T-helper 17 cell (primary cell): ENCODE measurements around the gene PLEKHH2. TPM values are rescaled to one million over a fixed set of nuclear protein-coding genes. Genes with fewer than 3 reads are reported as not detected.
A peak's percentile ranks its signal among the peaks of the same experiment; 100 is the strongest.
"Not testable (repeated sequence)": the region's sequence is repeated elsewhere in the genome, so short reads cannot be mapped to it uniquely, and the experiment has no call there.

ENCODE experiments used
- ATAC-seq: fragments of 150-1000 bp; cut with Tn5 transposase; 2 replicates; pipeline ENCODE4 v1.10.0; 2021; ENCODE audit warnings: mild to moderate bottlenecking, moderate library complexity
- DNase-seq, 3 donors: peaks; one replicate each; pipeline versions ENCODE4 v3.0.0 to v3.0.0-alpha.2; 2020 to 2021
- H3K9me3 ChIP-seq: one replicate; pipeline ENCODE4 v1.7.0; 2013; ENCODE audit warnings: low read length, mild to moderate bottlenecking; ENCODE audit not compliant: control insufficient read depth, poor library complexity, severe bottlenecking
- H3K27ac Mint-ChIP-seq: one replicate; pipeline ENCODE4 v1.8.0; 2022; ENCODE audit warnings: mild to moderate bottlenecking, moderate library complexity, mixed read lengths
- H3K27me3 Mint-ChIP-seq: one replicate; pipeline ENCODE4 v1.8.0; 2022; ENCODE audit warnings: mixed read lengths
- H3K36me3 Mint-ChIP-seq: one replicate; pipeline ENCODE4 v1.8.0; 2022; ENCODE audit warnings: low read depth, mixed read lengths
- H3K4me1 Mint-ChIP-seq: one replicate; pipeline ENCODE4 v1.8.0; 2022; ENCODE audit warnings: mild to moderate bottlenecking, mixed read lengths
- H3K4me3 Mint-ChIP-seq: one replicate; pipeline ENCODE4 v1.8.0; 2022; ENCODE audit warnings: mild to moderate bottlenecking, moderate library complexity, mixed read lengths
- total RNA-seq, 4 donors: library from RNA in 2 of 4; stranded (reverse) in 2 of 4; gene quantifications; one replicate each; pipeline ENCODE4 v1.2.3 and lab custom pipeline; 2022 to 2026

PLEKHH2 gene
- total RNA-seq, 2 donors from 2014 or later = 0.75 TPM; not detected in 1

GRCh38 chr2:43612944-43613343 is 24.1 kb upstream of the PLEKHH2 start:
- no peaks in the 10 kb centered on the region for H3K9me3 ChIP-seq
- ATAC-seq (no peak), DNase-seq (no peak)
- Mint-ChIP-seq H3K27ac (no peak overlapping the region), H3K36me3 (no peaks in the 10 kb centered on the region), H3K4me3 (no peak overlapping the region), H3K27me3 (peaks cover 20% of the 10 kb centered on the region), H3K4me1 (peaks cover 10% of the 10 kb centered on the region)

GRCh38 chr2:43616967-43617680 is 19.9 kb upstream of the PLEKHH2 start:
- no peaks in the 10 kb centered on the region for H3K9me3 ChIP-seq
- DNase-seq (no peak), ATAC-seq (no peak)
- H3K27me3 Mint-ChIP-seq = peaks cover 21% of the 10 kb centered on the region
- peaks cover 4% of the 10 kb centered on the region for H3K4me1 Mint-ChIP-seq
- H3K36me3 Mint-ChIP-seq = peaks cover 2% of the 10 kb centered on the region
- H3K4me3 Mint-ChIP-seq = no peak overlapping the region
- no peak overlapping the region for H3K27ac Mint-ChIP-seq

DNA sequence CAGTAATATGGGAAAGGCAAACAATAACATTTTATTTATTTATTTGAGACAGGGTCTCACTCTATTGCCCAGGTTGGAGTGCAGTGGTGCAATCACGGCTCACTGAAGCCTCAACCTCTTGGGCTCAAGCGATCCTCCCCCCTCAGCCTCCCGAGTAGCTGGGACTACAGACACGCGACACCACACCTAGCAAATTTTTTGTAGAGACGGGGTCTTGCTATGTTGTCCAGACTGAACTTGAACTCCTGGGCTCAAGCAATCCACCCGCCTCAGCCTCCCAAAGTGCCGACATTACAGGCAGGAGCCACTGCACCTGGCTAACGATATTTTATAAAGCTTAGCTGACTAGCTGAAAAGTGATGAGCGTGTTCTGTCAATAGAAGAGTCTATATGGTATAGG is 17.5 kb upstream of the PLEKHH2 start:
- Mint-ChIP-seq H3K36me3 (peaks cover 2% of the 10 kb centered on the region), H3K27ac (no peak overlapping the region), H3K4me3 (no peak overlapping the region), H3K27me3 (peaks cover 27% of the 10 kb centered on the region), H3K4me1 (no peaks in the 10 kb centered on the region)
- no peak for ATAC-seq
- no peaks in the 10 kb centered on the region for H3K9me3 ChIP-seq
- no peak for DNase-seq

DNA sequence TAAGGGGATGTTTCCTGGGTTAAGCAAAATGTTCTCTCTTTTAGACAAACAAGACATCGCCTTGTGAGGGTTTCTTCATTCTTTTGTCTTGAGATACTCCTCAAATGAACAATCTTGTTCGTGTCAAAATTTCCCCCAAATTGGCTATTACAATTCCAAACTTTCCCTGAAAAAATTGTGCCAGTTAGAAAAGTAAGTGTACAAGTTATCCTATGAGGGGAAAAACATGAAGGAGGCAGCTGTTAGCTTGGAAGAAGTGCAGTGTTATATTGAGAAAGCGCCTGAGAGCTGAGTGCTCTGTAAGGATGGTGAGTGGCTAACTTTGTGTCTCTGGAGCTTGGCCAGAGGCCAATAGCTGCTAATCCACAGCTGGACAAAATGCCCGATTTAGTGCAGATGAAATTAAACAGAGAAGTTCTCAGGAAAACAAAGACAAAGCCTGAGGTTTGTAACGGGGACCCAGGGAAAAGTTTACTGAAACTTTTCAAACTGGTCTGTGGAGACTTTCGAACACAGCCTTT is 14.1 kb upstream of the PLEKHH2 start:
- Mint-ChIP-seq H3K36me3 (peaks cover 2% of the 10 kb centered on the region), H3K4me1 (no peaks in the 10 kb centered on the region), H3K27ac (no peak overlapping the region), H3K4me3 (no peak overlapping the region), H3K27me3 (peaks cover 26% of the 10 kb centered on the region)
- ATAC-seq (no peak), DNase-seq (no peak)
- H3K9me3 ChIP-seq = peaks cover 3% of the 10 kb centered on the region

DNA sequence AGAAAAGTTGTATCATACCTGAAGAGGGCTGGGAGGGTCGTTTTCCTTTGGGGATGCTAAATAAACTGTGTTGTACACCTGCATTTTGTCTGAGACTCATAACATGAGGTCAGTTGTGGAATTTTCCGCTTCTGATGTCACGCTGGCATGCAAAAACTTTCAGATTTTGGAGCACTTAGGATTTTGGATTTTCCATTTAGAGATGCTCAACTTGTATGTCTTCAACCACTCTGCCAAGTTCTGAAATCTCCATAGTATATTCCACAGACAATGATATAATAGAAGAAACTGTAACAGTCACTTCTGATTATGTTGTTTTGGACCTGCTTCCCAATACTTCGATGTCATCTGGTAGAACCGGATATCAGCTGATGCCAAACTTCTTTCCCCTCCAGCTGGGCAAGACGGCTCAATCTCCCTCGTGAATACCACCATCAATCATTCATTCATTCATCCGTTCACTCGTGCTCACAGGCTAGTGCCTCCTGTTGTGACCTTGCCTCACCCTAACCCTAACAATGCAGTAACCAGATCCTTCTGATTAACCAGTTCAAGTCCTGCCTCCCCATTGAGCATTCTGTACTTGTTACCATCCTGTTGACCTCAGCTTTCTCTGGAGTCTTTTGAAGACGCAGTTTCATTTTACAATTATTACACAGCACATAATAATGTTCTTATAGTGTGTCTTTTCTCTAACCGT is 5.3 kb upstream of the PLEKHH2 start:
- ATAC-seq = no peak
- Mint-ChIP-seq H3K4me3 (no peak overlapping the region), H3K36me3 (peaks cover 8% of the 10 kb centered on the region), H3K4me1 (peaks cover 14% of the 10 kb centered on the region), H3K27ac (no peak overlapping the region), H3K27me3 (peaks cover 48% of the 10 kb centered on the region)
- peaks cover 3% of the 10 kb centered on the region for H3K9me3 ChIP-seq
- DNase-seq = no peak

GRCh38 chr2:43634604-43635306 is 2.3 kb upstream of the PLEKHH2 start:
- no peak for ATAC-seq
- no peak for DNase-seq
- peaks cover 9% of the 10 kb centered on the region for H3K36me3 Mint-ChIP-seq

DNA sequence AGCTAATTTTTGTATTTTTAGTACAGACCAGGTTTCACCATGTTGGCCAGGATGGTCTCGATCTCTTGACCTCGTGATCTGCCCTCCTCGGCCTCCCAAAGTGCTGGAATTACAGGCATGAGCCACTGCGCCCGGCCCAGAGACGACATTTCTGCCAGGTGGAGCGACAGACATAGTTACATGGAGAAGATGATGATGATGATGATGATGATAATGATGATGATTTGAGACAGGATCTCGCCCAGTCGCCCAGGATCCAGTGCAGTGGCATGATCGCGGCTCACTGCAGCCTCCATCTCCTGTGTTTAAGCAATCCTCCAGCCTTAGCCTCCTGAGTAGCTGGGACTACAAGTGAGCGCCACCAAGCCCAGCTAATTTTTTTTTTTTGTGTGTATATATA is 907 bp upstream of the PLEKHH2 start:
- not testable (repeated sequence) for H3K36me3 Mint-ChIP-seq, H3K9me3 ChIP-seq, DNase-seq, ATAC-seq
- Mint-ChIP-seq H3K27ac (peak overlapping the region; percentile 84), H3K4me3 (peak overlapping the region; percentile 97), H3K27me3 (peaks cover 46% of the 10 kb centered on the region), H3K4me1 (peaks cover 20% of the 10 kb centered on the region)

More at GRCh38 chr2:43634604-43635306, 2.3 kb upstream of the PLEKHH2 start:
- no peak overlapping the region for H3K4me3 Mint-ChIP-seq
- H3K27ac Mint-ChIP-seq = no peak overlapping the region
- H3K27me3 Mint-ChIP-seq = peaks cover 50% of the 10 kb centered on the region
- H3K9me3 ChIP-seq = no peaks in the 10 kb centered on the region
- H3K4me1 Mint-ChIP-seq = peaks cover 20% of the 10 kb centered on the region

DNA sequence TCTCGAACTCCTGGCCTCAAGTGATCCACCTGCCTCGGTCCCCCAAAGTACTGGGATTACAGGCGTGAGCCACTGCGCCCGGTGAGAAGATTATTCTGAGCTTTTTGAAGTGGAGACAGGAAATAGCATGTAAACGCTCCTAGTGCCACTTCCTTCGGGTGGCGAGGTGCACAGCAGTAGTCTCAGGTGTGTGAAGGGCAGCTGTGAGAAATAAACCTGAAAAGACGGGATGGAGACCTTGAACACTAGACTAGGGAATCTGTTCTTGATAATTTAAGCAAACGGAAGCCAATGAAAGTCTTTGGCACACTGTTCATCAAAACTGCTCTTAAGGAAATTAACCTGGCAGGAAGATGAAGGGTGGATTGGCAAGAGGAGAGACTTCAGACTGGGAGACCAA is 439 bp upstream of the PLEKHH2 start:
- Mint-ChIP-seq H3K27ac (peak overlapping the region; percentile 84), H3K4me3 (peak overlapping the region; percentile 97), H3K4me1 (peaks cover 20% of the 10 kb centered on the region), H3K36me3 (peaks cover 9% of the 10 kb centered on the region), H3K27me3 (peaks cover 41% of the 10 kb centered on the region)
- ATAC-seq = peak; percentile 59
- H3K9me3 ChIP-seq = no peaks in the 10 kb centered on the region
- DNase-seq = peak in 1 of 3 donors; percentile 9

- Mint-ChIP-seq H3K4me1 (peaks cover 5% of the 10 kb centered on the region), H3K27ac (no peak overlapping the region), H3K4me3 (no peak overlapping the region), H3K36me3 (no peaks in the 10 kb centered on the region), H3K27me3 (peaks cover under 1% of the 10 kb centered on the region)
- DNase-seq = no peak
- no peaks in the 10 kb centered on the region for H3K9me3 ChIP-seq
- no peak for ATAC-seq
These were observed 5.3 kb downstream of the PLEKHH2 start for GRCh38 chr2:43642363-43642762.

- Mint-ChIP-seq H3K27ac (no peak overlapping the region), H3K4me1 (no peaks in the 10 kb centered on the region), H3K27me3 (peaks cover 11% of the 10 kb centered on the region), H3K36me3 (no peaks in the 10 kb centered on the region), H3K4me3 (no peak overlapping the region)
- no peak for ATAC-seq
- H3K9me3 ChIP-seq = no peaks in the 10 kb centered on the region
- DNase-seq = no peak
These were observed 6.6 kb downstream of the PLEKHH2 start for GRCh38 chr2:43643680-43644079.

DNA sequence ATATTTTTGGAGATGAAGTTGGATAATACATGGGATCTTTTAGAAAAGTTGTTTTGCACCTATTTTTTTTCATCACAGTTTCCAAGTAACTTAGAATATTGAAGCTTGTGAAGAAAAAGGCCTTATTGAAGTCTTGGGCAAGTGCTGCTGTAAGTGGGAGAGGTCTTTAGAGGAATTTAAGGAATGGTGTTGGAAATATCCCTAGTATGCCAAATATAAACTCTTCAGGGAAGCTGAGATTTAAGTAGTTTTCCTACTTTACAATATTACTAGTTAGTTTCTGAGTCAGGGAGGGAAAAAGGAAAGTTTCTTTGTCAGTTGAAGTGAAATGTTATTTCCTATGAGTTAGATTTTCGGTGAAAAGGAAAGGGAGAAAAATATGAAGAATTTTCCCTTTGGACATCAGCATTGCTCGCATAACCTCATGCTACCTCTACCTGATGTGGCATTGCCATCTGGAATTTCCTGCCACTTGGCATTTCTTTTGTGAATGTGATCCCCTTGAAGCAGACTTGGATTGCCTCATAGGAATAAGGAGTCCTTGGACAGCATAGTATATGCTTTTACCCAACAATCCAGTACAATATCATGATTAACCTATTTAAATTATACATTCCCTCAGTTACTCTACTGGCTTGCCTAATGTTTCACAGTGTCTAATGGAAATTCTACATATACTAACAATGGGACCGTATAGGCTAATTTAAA is 12.1 kb downstream of the PLEKHH2 start:
- no peak for ATAC-seq
- no peak for DNase-seq
- Mint-ChIP-seq H3K4me1 (no peaks in the 10 kb centered on the region), H3K27me3 (peaks cover 40% of the 10 kb centered on the region), H3K27ac (no peak overlapping the region), H3K4me3 (no peak overlapping the region), H3K36me3 (peaks cover 4% of the 10 kb centered on the region)
- H3K9me3 ChIP-seq = no peaks in the 10 kb centered on the region

DNA sequence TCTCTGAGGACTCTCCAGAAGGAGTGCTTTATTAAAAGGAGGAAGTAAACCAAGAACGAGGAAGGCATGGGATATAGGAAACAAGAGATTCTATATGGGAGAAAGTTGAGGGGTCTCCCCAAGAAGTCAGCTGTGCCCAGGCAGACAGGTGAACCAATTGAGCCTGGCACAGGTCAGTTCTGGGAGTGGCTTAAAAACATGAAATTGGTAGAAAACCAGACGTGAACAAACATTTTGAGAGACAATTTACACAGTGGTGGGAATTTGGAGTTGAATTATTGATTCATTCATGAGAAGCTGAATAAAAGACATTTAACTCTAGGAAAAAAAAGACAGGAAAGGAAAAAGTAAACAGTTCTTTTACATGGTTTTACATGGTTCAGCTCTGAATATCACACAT is 16.4 kb downstream of the PLEKHH2 start:
- Mint-ChIP-seq H3K27ac (no peak overlapping the region), H3K4me1 (no peaks in the 10 kb centered on the region), H3K27me3 (peaks cover 30% of the 10 kb centered on the region), H3K4me3 (no peak overlapping the region), H3K36me3 (peaks cover 4% of the 10 kb centered on the region)
- ATAC-seq (no peak), DNase-seq (no peak)
- no peaks in the 10 kb centered on the region for H3K9me3 ChIP-seq

DNA sequence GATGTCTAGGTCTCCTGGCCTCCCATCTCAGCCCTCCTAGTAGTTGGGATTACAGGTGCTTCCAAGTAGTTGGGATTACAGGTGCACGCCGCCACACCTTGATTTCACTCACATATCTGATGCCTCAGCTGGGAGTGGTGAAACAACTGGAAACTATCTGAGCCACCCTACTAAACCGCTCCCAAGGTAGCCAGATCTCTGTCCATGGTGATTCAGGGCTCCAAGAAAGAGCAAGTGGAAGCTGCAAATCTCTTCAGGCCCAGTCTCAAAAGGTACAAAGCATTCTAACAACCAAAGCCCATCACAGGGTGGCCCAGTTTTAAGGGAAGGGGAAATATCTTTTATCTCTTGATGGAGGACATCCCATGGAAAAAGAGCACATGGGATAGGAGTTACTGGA is 20.2 kb downstream of the PLEKHH2 start:
- ATAC-seq (no peak), DNase-seq (no peak)
- Mint-ChIP-seq H3K4me3 (no peak overlapping the region), H3K36me3 (peaks cover 4% of the 10 kb centered on the region), H3K27me3 (peaks cover 16% of the 10 kb centered on the region), H3K4me1 (no peaks in the 10 kb centered on the region), H3K27ac (no peak overlapping the region)
- no peaks in the 10 kb centered on the region for H3K9me3 ChIP-seq
